Measurements from ENCODE around the gene GPR15LG. TPM values are rescaled to one million over a fixed set of nuclear protein-coding genes. Genes with fewer than 3 reads are reported as not detected.
"Not testable (repeated sequence)": the region's sequence is repeated elsewhere in the genome, so short reads cannot be mapped to it uniquely, and the experiment has no call there.

The GPR15LG gene
- total and polyA plus RNA-seq, 2 experiments from 2014 or later, result not detected

DNA sequence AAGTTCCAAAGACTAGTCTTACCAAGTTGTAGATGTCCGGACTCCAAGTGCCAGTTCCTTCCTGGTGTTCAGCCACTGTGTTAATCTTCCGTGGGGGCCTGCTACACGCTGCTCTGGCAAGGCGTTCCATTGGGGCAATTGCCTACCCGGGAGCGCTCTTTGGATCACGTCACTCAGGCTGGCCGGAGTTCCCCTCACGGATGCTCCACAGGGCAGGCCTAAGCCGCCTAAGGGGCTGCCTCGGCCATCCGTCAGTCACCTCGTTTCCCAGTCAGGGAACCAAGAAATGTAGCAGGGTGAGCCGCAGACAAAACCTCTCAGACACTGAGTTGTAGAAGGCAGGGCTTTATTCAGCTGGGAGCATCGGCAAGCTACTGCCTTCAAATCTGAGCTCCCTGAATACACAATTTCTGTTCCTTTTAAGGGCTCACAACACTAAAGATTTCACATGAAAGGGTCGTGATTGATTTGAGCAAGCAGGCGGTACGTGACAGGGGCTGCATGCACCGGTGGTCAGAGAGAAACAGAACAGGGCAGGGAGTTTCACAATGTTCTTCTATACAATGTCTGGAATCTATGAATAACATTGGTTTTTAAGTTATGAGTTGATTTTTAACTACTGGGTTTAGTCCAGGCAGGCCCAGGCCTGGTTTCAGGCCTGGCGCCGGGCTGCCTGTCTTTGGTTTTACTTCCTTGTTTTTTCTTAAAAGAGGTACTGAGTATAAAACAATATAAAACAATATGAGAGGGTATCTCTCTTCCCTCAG lies 1.7 kb upstream of the GPR15LG start:
- H3K9me3 ChIP-seq (ENCODE audit: low read depth); H3K36me3 ChIP-seq; DNase-seq (ENCODE audit: low read depth in 1 of 2, low spot score in 1 of 2); H3K27me3 ChIP-seq; H3K4me3 ChIP-seq; H3K27ac ChIP-seq; H3K4me1 ChIP-seq (ENCODE audit: low read depth): not testable (repeated sequence)

DNA sequence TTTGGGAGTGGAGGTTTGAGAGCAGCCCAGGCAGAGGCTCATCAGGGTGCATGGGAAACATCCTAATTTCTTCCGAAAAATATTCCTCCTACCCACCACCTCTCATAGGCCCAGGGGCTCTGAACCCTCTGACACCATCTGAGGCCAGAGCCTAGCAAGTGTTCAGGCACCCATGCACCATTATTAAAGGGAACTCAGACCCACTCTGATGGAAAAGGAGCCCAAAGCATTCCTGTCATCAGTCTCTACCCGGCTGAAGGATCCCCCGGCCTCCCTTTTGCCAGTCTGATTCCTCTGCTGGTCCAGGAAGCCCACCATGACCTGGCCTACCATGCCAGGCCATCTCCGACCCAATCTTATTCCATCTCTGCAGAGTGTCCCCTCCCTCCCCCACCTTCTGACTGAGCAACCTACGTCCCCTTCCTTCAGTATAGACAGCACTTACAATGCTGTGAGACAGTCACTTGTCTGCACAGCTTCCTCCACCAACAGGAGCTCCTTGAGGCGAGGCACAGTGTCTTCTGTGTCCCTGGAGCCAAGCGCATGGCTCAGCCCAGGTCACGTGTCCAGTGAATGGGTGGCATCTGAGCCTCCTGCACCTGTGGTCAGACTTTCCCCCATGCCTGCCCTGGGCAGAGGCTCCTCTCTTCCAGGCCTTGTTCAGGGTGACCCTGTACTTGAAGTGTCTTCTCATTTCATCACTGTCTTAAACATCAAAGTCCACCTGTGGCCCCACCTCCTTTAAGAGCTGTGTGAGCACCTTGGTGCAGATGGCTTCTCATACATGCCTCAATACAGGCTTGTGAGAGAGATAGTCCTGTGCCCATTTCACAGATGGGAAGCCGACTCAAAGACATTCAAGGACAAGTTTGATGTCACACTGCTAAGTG lies 889 bp upstream of the GPR15LG start:
- H3K4me1 ChIP-seq (ENCODE audit: low read depth), result no peaks in the 10 kb centered on the region
- no peaks in the 10 kb centered on the region for H3K27me3 ChIP-seq
- TF ChIP-seq, protein P1, sequence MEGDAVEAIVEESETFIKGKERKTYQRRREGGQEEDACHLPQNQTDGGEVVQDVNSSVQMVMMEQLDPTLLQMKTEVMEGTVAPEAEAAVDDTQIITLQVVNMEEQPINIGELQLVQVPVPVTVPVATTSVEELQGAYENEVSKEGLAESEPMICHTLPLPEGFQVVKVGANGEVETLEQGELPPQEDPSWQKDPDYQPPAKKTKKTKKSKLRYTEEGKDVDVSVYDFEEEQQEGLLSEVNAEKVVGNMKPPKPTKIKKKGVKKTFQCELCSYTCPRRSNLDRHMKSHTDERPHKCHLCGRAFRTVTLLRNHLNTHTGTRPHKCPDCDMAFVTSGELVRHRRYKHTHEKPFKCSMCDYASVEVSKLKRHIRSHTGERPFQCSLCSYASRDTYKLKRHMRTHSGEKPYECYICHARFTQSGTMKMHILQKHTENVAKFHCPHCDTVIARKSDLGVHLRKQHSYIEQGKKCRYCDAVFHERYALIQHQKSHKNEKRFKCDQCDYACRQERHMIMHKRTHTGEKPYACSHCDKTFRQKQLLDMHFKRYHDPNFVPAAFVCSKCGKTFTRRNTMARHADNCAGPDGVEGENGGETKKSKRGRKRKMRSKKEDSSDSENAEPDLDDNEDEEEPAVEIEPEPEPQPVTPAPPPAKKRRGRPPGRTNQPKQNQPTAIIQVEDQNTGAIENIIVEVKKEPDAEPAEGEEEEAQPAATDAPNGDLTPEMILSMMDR (IDR thresholded peaks at IDR 0.05; ENCODE audit: low read depth, low read length), result no peak
- DNase-seq (ENCODE audit: low read depth in 1 of 2, low spot score in 1 of 2), result no peak
- H3K36me3 ChIP-seq, result no peaks in the 10 kb centered on the region
- H3K9me3 ChIP-seq (ENCODE audit: low read depth), result no peaks in the 10 kb centered on the region
- no peak overlapping the region for H3K27ac ChIP-seq
- no peak overlapping the region for H3K4me3 ChIP-seq

DNA sequence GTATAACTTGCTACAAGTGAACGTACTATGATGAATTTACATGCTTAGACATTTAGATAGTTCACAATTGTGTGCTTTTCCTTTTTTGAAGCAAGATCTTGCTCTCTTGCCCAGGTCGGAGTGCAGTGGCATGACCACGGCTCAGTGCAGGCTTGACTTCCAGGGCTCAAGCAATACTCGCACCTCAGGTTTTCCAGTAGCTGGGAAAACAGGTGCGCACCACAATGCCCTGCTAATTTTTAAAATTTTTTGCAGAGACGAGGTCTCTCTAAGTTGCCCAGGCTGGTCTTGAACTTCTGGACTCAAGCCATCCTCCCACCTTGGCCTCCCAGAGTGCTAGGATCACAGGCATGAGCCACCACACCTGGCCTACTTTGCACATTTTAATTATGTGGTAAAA lies 1.8 kb downstream of the GPR15LG start:
- DNase-seq (ENCODE audit: low read depth in 1 of 2, low spot score in 1 of 2), result no peak
- no peaks in the 10 kb centered on the region for H3K27me3 ChIP-seq
- H3K4me1 ChIP-seq (ENCODE audit: low read depth), result no peaks in the 10 kb centered on the region
- TF ChIP-seq, protein P1 (IDR thresholded peaks at IDR 0.05; ENCODE audit: low read depth, low read length), result no peak
- H3K36me3 ChIP-seq, result no peaks in the 10 kb centered on the region
- no peaks in the 10 kb centered on the region for H3K9me3 ChIP-seq (ENCODE audit: low read depth)
- no peak overlapping the region for H3K27ac ChIP-seq
- H3K4me3 ChIP-seq, result no peak overlapping the region

DNA sequence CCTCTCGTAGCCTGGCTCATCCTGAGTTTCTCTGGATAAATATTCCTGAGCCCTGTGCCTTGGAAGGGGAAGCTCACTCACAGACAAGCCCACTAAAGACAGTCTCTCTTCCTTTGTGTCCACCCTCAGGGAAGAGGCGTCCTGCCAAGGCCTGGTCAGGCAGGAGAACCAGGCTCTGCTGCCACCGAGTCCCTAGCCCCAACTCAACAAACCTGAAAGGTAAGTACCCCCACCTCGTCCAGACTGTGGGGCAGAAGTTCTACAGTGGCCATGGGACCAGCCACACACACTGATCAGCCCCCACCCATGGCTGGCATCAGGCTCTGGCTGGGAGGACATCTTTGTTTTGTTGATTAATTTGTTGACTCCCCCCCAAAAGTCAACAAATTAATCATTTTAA lies 2.8 kb downstream of the GPR15LG start:
- no peaks in the 10 kb centered on the region for H3K4me1 ChIP-seq (ENCODE audit: low read depth)
- H3K27me3 ChIP-seq, result no peaks in the 10 kb centered on the region
- no peak for DNase-seq (ENCODE audit: low read depth in 1 of 2, low spot score in 1 of 2)
- TF ChIP-seq, protein P1 (IDR thresholded peaks at IDR 0.05; ENCODE audit: low read depth, low read length), result no peak
- no peaks in the 10 kb centered on the region for H3K9me3 ChIP-seq (ENCODE audit: low read depth)
- H3K36me3 ChIP-seq, result no peaks in the 10 kb centered on the region
- no peak overlapping the region for H3K27ac ChIP-seq
- no peak overlapping the region for H3K4me3 ChIP-seq

DNA sequence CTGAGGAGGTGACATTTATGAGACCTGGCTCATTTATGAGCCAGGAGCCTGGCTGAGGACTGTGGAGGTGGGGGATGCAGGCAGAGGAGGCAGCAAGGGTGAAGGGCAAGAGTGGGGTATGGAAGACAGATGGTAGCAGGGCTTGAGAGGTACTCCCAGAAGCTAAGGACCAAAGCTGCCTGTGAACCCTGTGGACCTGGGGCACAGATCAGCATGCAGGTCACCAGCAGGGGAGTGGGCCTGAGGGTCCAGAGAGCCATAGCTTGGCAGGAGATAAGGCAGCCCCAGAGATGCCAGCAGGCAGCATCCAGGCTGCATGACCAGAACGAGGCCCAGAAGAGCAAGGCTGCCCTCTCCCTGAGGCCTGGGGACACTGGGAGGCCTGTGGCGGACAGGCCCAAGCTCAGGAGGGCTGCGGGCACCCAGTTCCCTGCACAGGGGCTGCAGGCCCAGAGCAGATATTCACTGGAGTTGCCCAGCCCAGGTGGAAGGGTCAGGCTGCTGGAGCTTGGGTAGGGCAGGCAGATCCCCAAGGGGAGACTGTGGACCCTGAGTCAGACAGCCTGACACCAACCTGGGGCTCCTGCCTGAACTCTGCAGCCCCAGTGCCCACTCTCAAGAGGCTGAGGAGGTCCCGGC lies 3.4 kb downstream of the GPR15LG start:
- no peaks in the 10 kb centered on the region for H3K9me3 ChIP-seq (ENCODE audit: low read depth)
- H3K4me1 ChIP-seq (ENCODE audit: low read depth), result no peaks in the 10 kb centered on the region
- no peak for DNase-seq (ENCODE audit: low read depth in 1 of 2, low spot score in 1 of 2)
- H3K4me3 ChIP-seq, result no peak overlapping the region
- no peak overlapping the region for H3K27ac ChIP-seq
- H3K27me3 ChIP-seq, result no peaks in the 10 kb centered on the region
- no peaks in the 10 kb centered on the region for H3K36me3 ChIP-seq
- TF ChIP-seq, protein P1 (IDR thresholded peaks at IDR 0.05; ENCODE audit: low read depth, low read length), result no peak
